AG09319 (cell line): Measurements from ENCODE around the gene GULP1.

Source experiments
- DNase-seq: peaks from one replicate; pipeline ENCODE4 v3.0.0-alpha.2; 2010; ENCODE audit warnings: low read depth; ENCODE audit errors: extremely low read depth
- TF ChIP-seq, protein P1 (sequence below): IDR thresholded peaks from 2 replicates; pipeline ENCODE4 v1.5.1; 2011; ENCODE audit warnings: low read depth, mild to moderate bottlenecking, inconsistent platforms, low read length, moderate library complexity

Gene GULP1

DNA sequence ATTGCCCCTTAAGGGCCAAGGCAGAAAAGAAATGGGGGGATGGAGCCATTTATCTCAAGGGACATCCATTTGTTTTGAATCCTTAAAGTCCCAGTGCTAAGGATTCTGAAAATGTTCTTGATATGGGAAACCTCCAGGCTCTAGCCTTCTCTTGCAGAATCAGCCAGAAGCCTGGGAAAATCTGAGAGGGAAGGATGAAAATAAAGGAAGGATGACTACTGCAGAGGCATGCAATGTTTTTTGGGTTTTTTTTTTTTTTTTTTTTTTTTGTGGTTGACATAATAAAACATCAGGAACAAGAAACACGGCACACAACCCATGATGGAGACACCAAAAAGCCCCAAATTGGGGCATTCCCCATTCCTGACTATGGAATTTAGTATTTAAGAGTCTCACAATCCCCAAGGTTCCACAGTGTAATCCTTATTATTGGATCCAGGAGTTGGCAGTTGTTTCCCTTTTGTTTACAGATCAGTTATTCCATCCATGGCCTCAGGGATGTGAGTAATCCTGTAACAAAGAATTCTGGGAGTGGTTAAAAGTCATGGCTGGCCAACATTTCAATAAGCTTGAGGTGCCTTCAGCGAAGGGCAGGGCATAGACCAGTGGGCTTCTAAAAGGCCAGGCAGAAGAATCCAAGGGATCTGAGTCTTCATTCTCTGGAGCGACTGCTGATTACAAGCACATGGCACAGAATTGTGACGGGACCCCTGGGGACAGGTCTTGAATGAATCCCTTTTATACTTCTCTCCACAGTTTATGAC, 337.5 kb downstream of the GULP1 start:
- TF ChIP-seq, protein P1, sequence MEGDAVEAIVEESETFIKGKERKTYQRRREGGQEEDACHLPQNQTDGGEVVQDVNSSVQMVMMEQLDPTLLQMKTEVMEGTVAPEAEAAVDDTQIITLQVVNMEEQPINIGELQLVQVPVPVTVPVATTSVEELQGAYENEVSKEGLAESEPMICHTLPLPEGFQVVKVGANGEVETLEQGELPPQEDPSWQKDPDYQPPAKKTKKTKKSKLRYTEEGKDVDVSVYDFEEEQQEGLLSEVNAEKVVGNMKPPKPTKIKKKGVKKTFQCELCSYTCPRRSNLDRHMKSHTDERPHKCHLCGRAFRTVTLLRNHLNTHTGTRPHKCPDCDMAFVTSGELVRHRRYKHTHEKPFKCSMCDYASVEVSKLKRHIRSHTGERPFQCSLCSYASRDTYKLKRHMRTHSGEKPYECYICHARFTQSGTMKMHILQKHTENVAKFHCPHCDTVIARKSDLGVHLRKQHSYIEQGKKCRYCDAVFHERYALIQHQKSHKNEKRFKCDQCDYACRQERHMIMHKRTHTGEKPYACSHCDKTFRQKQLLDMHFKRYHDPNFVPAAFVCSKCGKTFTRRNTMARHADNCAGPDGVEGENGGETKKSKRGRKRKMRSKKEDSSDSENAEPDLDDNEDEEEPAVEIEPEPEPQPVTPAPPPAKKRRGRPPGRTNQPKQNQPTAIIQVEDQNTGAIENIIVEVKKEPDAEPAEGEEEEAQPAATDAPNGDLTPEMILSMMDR = no peak
- DNase-seq = peak; percentile 91

DNA sequence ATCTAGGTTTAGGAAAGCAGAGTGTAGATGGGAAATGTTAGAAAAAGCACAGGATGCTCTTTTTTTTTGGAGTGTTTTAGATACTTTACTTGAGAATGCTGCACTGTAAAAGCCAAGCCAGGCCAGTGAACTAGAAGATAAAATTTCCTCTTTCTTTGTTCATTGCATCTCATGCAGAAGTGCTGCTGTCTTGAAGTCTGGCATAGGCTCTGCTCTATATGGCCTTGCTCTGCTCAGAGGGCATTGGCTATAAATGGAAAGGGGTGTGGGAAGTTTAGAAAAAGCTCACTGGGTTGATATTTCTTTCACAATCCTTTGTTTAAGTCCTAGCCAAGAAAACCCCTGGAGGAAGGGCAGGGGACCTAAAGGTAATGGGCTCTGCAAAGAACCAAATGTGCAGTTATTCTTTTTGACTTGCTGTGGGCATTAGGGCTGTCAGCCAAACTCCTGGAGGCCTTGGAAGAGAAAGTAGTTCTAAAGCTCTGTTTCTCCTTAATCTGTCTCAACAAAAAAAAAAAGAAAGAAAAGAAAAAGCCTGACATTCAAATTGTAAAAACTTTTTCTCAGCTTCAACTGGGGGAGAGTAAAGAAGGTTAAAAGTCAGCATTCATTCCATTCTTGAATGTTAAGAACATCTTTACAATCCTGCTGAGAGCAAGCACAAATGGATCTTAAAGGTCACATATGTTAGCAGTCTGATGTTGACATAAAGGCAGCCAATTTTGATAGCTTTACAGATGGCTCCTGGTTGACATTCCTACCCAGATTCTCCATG, 338.3 kb downstream of the GULP1 start:
- peak; percentile 59 for DNase-seq
- TF ChIP-seq, protein P1 = no peak

DNA sequence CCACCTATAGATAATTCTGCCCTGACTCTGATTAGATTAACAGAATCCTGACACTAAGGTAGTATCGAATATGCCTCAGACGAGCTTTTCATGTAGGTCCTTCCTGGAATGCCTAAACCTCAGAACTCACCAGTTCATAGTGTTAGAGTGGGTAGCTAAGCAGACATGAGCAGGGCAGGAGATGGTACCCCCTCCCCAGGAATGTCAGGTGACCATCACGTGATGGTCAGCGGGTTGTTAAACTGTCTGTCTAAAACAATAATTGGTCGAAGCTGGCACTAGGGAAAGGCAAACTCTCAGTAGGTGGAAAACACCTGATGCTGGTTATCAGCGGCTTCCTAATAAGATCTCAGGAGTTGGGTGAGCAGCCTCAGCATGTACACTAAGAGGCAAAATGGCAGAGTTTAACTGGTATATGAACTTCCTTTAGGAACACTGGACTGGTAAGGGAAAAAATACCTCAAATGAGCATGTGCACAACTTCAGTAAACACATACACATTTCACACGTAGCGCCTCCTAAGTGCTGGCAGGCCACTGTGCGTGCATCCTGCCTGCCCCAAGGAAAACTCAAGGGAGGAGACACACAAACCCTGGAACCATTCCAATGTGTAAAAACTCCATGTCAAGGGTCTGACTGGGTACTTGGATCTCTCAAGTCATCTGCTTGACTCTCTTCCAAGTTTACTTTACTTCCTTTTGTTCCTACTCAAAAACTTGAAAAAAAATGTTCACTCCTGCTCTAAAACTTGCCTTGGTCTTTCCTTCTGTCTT, 339.5 kb downstream of the GULP1 start:
- no peak for DNase-seq

DNA sequence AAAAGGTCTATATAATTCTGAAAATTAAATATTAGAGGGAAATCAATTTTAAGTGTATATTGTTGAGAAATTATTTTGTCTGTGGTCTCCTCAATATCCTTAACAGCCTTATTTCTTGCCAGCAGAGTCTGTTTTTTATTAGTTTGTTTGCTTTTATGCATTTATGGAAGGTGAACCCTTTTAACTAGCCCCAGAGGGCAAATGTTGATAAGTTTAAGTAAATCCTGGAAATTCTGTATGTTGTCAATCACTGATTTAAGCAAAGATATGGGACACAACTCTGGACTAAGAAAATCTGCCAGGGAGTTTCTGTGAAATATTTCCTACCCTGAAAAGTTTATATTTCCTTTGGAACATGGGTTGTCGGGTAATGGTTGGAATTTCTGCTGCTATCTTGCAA, 343.0 kb downstream of the GULP1 start:
- TF ChIP-seq, protein P1 = no peak
- DNase-seq = no peak

More for the DNA sequence above, 339.5 kb downstream of the GULP1 start:
- TF ChIP-seq, protein P1 = no peak
